Cardiac muscle cell (in vitro differentiated cells and primary cell): ENCODE data around the gene PITPNB. TPM values are rescaled to one million over a fixed set of nuclear protein-coding genes. Genes with fewer than 3 reads are reported as not detected.

Experiments
- DNase-seq, 2 donors: peaks; one replicate each; pipeline versions ENCODE4 v3.0.0 to v3.0.0-alpha.2; 2010 to 2017; ENCODE audit warnings: low read depth in 1 of 2, low spot score in 1 of 2
- H3K27ac ChIP-seq: fragments of 200-600 bp; sonication (generic); 2 replicates; pipeline ENCODE4 v1.5.1; 2016
- H3K27me3 ChIP-seq: fragments of 200-600 bp; sonication (generic); 2 replicates; pipeline ENCODE4 v1.6.0; 2016; ENCODE audit warnings: control low read depth
- H3K36me3 ChIP-seq: fragments of 200-600 bp; sonication (generic); 2 replicates; pipeline ENCODE4 v1.5.1; 2016; ENCODE audit warnings: control low read depth
- H3K4me1 ChIP-seq: fragments of 200-600 bp; sonication (generic); 2 replicates; pipeline ENCODE4 v1.8.1; 2017; ENCODE audit warnings: low read depth, mild to moderate bottlenecking, mixed run types
- H3K4me3 ChIP-seq: fragments of 200-600 bp; sonication (generic); 2 replicates; pipeline ENCODE4 v1.5.1; 2016; ENCODE audit warnings: mild to moderate bottlenecking
- H3K9me3 ChIP-seq: fragments of 200-600 bp; sonication (generic); 2 replicates; pipeline ENCODE4 v1.5.1; 2017; ENCODE audit warnings: low read depth, mild to moderate bottlenecking, control low read depth
- polyA plus RNA-seq: library from polyadenylated mRNA; unstranded; fragments of >200 nt; fragmentation: Nextera tagmentation; extraction: Ambion mirVana; gene quantifications from 2 replicates; pipeline ENCODE4 v1.2.1, GENCODE V29; 2016
- total RNA-seq: library from RNA; depleted of rRNA; stranded (reverse); fragments of >200 nt; gene quantifications from 2 replicates; pipeline ENCODE4 v1.2.3, GENCODE V29; 2016
- TF ChIP-seq, protein P1 (sequence below): IDR thresholded peaks from 2 replicates; pipeline ENCODE4 v1.5.1; 2012; ENCODE audit warnings: low read depth, mild to moderate bottlenecking, low read length

The PITPNB gene
- total and polyA plus RNA-seq, 2 experiments from 2014 or later = 73.2 to 131 TPM

DNA sequence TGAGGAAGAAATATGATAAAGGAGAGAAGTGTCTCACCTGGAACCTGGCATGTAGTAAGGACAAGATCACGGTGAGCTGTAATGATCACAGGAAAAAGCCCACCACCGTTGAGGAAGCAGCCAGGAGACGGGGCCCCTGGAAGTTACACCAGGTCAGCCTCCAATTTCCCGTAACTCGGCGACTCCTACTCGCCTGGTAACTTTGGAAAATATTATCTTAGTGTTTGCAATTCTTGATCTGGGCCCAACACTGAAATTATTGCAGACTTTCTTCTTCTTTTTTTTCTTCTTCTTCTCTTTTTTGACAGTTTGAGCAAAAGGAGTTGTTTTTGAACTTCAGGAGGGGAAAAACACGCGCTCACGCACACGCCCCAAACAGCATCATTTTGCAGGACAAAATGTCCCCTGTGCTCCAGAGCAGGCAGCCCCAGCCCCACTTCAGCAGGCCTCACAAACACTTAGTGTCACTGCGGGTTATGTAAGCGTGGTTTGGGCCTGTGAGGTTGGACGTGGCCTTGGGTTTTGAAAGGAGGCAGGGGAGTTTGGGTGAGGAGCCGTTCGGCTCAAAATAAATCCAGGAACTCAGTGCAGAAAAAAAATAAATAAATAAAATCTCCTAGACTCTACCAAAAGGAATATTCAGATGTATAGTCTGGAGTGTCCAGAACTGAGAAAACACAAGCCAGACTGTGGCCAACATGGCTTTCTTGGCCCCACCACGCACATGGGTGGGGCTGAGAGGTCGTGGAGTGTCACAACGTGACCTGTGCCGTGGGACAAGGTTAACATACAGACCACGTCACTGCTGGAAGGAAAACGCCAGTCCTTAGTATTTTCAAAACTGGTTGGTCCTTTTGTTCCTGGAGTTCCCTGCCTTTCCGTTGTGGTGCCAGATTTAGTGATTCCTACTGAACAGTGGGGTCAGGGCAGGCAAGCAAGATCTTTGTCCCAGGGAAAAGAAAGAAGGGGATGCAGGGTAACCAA, 91.2 kb downstream of the PITPNB start:
- Histone ChIP-seq H3K27me3 (no peaks in the 10 kb centered on the region), H3K27ac (no peak overlapping the region), H3K36me3 (no peaks in the 10 kb centered on the region), H3K9me3 (no peaks in the 10 kb centered on the region), H3K4me3 (no peak overlapping the region), H3K4me1 (no peaks in the 10 kb centered on the region)
- TF ChIP-seq, protein P1, sequence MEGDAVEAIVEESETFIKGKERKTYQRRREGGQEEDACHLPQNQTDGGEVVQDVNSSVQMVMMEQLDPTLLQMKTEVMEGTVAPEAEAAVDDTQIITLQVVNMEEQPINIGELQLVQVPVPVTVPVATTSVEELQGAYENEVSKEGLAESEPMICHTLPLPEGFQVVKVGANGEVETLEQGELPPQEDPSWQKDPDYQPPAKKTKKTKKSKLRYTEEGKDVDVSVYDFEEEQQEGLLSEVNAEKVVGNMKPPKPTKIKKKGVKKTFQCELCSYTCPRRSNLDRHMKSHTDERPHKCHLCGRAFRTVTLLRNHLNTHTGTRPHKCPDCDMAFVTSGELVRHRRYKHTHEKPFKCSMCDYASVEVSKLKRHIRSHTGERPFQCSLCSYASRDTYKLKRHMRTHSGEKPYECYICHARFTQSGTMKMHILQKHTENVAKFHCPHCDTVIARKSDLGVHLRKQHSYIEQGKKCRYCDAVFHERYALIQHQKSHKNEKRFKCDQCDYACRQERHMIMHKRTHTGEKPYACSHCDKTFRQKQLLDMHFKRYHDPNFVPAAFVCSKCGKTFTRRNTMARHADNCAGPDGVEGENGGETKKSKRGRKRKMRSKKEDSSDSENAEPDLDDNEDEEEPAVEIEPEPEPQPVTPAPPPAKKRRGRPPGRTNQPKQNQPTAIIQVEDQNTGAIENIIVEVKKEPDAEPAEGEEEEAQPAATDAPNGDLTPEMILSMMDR = no peak
- DNase-seq = no peak

DNA sequence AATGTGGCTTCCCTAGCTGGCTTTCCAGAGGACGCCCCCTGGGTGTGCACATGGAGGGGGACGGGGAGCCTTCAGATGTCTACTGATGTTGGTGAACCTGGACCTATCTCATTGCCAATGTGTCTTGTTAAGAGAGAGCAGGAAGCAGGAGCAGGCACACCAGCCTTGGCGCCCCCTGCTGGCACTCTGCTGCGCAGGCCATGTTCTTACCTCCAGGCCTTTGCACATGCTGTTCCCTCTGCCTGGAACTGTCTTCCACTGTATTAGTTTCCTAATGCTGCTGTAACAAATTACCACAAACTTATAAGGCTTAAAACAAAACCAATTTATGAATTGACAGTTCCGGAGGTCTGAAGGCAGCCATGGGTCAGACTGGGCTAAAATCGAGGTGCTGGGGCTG, 93.9 kb downstream of the PITPNB start:
- Histone ChIP-seq H3K9me3 (no peaks in the 10 kb centered on the region), H3K27ac (no peak overlapping the region), H3K4me3 (no peak overlapping the region), H3K4me1 (no peaks in the 10 kb centered on the region), H3K27me3 (no peaks in the 10 kb centered on the region), H3K36me3 (no peaks in the 10 kb centered on the region)
- TF ChIP-seq, protein P1 = peak; percentile 29
- no peak for DNase-seq

DNA sequence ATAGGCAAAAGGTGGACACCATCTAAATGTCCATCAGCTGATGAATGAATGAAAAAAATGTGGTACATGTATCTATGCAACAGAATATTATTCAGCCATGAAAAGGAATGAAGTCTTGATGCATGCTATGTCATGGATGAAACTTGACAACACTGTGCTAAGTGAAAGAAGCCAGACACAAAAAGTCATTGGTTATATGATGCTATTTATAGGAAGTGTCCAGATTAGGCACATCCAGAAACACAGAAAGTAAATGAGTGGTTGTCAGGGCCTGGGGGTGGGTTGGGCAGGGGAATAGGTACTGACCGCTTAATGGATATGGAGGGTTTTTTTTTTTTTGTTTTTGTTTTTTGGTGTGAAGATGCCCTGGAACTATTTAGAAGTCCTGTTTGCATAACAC, 95.8 kb downstream of the PITPNB start:
- no peak overlapping the region for H3K27ac ChIP-seq
- no peaks in the 10 kb centered on the region for H3K9me3 ChIP-seq
- no peaks in the 10 kb centered on the region for H3K4me1 ChIP-seq
- no peak for DNase-seq
- no peaks in the 10 kb centered on the region for H3K36me3 ChIP-seq
- TF ChIP-seq, protein P1 = no peak
- H3K27me3 ChIP-seq = no peaks in the 10 kb centered on the region
- H3K4me3 ChIP-seq = no peak overlapping the region

DNA sequence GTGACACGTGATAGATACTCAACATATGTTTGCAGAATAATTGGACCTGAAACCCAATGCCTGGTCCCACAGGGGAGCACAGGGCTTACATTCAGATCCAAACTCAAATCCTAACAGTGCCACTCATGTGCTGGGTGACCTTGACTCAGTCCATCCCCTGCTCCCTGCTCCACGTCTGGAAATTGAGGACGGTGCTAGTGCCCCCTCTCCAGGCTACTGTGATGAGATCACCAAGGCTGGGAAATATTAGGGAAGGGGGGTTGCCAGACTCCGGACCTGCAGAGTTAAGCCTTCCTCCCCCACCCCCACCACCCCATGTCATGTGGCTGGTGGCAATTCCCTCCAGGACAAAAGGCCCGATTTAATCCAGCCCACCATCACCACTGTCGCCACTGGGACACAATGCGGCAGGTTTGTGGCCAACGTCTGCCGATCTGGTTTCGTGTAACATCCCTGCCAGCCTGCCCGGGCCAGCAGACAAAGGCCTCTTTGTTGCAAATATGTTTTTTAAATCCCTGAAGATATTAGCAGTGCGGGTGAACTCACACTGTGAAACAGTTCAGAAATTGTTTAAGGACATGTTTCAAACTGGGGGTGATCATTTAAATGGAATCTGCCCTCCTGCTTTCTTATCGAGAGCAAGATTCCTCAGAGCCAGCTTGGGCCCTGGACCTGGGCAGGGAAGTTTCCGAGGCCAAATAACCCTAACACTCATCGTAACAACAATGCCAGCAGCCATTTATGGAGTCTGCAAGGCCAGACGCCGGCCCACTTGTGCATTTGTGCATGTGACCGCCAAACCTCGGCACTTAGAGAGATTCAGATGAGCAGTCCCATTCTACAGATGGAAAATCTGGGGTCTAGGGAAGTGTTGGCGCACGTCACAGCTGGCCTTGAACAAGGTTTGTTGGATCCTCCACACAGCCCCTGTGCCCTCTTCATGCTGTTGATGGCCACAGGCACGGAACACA, 97.9 kb downstream of the PITPNB start:
- Histone ChIP-seq H3K4me3 (no peak overlapping the region), H3K9me3 (no peaks in the 10 kb centered on the region), H3K27me3 (no peaks in the 10 kb centered on the region), H3K36me3 (no peaks in the 10 kb centered on the region), H3K27ac (no peak overlapping the region), H3K4me1 (no peaks in the 10 kb centered on the region)
- no peak for DNase-seq
- TF ChIP-seq, protein P1 = no peak

DNA sequence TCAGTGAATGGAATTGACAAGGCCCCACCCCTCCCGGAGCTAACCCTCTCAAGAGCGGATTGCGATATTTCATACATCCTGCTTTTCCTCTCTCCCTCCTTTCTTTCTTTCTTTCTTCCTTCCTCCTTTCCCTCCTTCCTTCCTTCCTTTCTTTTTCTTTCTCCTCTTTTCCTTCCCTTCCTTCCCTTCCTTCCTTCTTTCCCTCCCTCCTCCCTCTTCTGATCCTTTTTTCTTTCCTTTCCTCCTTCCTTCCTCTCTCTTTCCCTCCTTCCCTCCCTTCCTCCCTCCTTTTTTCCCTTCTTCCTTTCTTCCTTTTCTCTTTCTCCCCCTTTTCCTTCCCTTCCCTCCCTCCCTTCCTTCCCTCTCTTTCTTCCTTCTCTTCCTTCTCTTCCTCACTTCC, 102.5 kb downstream of the PITPNB start:
- TF ChIP-seq, protein P1 = no peak
- Histone ChIP-seq H3K27me3 (no peaks in the 10 kb centered on the region), H3K9me3 (no peaks in the 10 kb centered on the region), H3K36me3 (no peaks in the 10 kb centered on the region), H3K4me1 (no peaks in the 10 kb centered on the region), H3K27ac (no peak overlapping the region), H3K4me3 (no peak overlapping the region)
- DNase-seq = no peak
